HEK293 (cell line): ENCODE data around the gene SELENBP1.

Source experiments
- CTCF ChIA-PET: fragments of 350-600 bp; formaldehyde crosslinking; extraction: SDS; loops from one replicate; lab custom pipeline; 2021; ENCODE audit warnings: antibody characterized with exemption; lab: Yijun Ruan, JAX
- POLR2A ChIA-PET: fragments of 300-600 bp; formaldehyde crosslinking; extraction: SDS; loops from one replicate; lab custom pipeline; 2020; ENCODE audit warnings: antibody characterized with exemption, inconsistent platforms; lab: Yijun Ruan, JAX
- H3K27ac ChIP-seq: fragments of 200-500 bp; sonication (Bioruptor generic); 2 replicates; pipeline ENCODE4 v1.5.1; 2014; ENCODE audit warnings: low read depth, low read length, control low read depth, inconsistent platforms; ENCODE audit errors: extremely low read depth
- H3K36me3 ChIP-seq, 2 experiments: fragments of 200-500 bp in 1 of 2; sonication (Bioruptor generic) in 1 of 2; 1 replicate in 1 of 2; 2 replicates in 1 of 2; pipeline ENCODE4 v1.5.1; 2014 to 2017; ENCODE audit warnings: inconsistent platforms in 2 of 2, low read length in 2 of 2; ENCODE audit not compliant: control insufficient read depth in 2 of 2, insufficient read depth in 1 of 2
- H3K4me1 ChIP-seq: fragments of 200-500 bp; sonication (Bioruptor generic); 2 replicates; pipeline ENCODE4 v1.5.1; 2014; ENCODE audit warnings: mild to moderate bottlenecking, low read length, inconsistent platforms; ENCODE audit not compliant: control insufficient read depth, insufficient read depth
- H3K4me3 ChIP-seq: 2 replicates; pipeline ENCODE4 v1.5.1; 2011; ENCODE audit warnings: low read depth, mild to moderate bottlenecking, control low read depth, low read length, moderate library complexity
- H3K9me3 ChIP-seq: fragments of 200-500 bp; sonication (Bioruptor generic); 2 replicates; pipeline ENCODE4 v1.5.1; 2014; ENCODE audit warnings: low read depth, low read length, inconsistent platforms; ENCODE audit not compliant: control insufficient read depth, insufficient read depth
- BCL11B ChIP-seq: fragments of 450-650 bp; formaldehyde crosslinking; IDR thresholded peaks from 2 replicates; pipeline ENCODE4 v1.5.1; 2016; ENCODE audit warnings: low read depth, missing biosample characterization, missing genetic modification characterization
- PBX3 ChIP-seq: sonication (generic); formaldehyde crosslinking; IDR thresholded peaks from 2 replicates; pipeline ENCODE4 v1.8.1; 2022; ENCODE audit warnings: mild to moderate bottlenecking, moderate library complexity, missing genetic modification reagents
- PRDM10 ChIP-seq: fragments of 450-650 bp; formaldehyde crosslinking; IDR thresholded peaks from 2 replicates; pipeline ENCODE4 v1.5.1; 2016; ENCODE audit warnings: missing biosample characterization, missing genetic modification characterization
- REPIN1 ChIP-seq: fragments of 450-650 bp; formaldehyde crosslinking; IDR thresholded peaks from 2 replicates; pipeline ENCODE4 v1.5.1; 2017; ENCODE audit warnings: missing biosample characterization, missing genetic modification characterization, low read depth
- SETDB1 ChIP-seq: IDR thresholded peaks from one replicate; pipeline ENCODE4 v1.6.1; 2017; ENCODE audit warnings: mild to moderate bottlenecking, low read length, moderate library complexity, mixed read lengths; ENCODE audit not compliant: insufficient read length
- ZBTB17 ChIP-seq: fragments of 450-650 bp; formaldehyde crosslinking; IDR thresholded peaks from 2 replicates; pipeline ENCODE4 v1.5.1; 2016; ENCODE audit warnings: missing biosample characterization, missing genetic modification characterization
- ZNF112 ChIP-seq: fragments of 450-650 bp; formaldehyde crosslinking; IDR thresholded peaks from 2 replicates; pipeline ENCODE4 v1.5.0; 2017; ENCODE audit warnings: missing biosample characterization, missing genetic modification characterization
- ZNF175 ChIP-seq: fragments of 450-650 bp; formaldehyde crosslinking; IDR thresholded peaks from 2 replicates; pipeline ENCODE4 v1.5.1; 2016; ENCODE audit warnings: missing biosample characterization, missing genetic modification characterization
- ZNF19 ChIP-seq: fragments of 450-650 bp; formaldehyde crosslinking; IDR thresholded peaks from 2 replicates; pipeline ENCODE4; 2016; ENCODE audit warnings: missing biosample characterization, missing genetic modification characterization, low read depth
- ZNF211 ChIP-seq: fragments of 450-650 bp; formaldehyde crosslinking; IDR thresholded peaks from 2 replicates; pipeline ENCODE4 v1.5.1; 2016; ENCODE audit warnings: low read depth, missing biosample characterization, missing genetic modification characterization
- ZNF23 ChIP-seq: fragments of 450-650 bp; formaldehyde crosslinking; IDR thresholded peaks from 2 replicates; pipeline ENCODE4 v1.5.1; 2016; ENCODE audit warnings: missing biosample characterization, missing genetic modification characterization, borderline replicate concordance
- ZNF335 ChIP-seq: fragments of 450-650 bp; formaldehyde crosslinking; conservative IDR thresholded peaks from 2 replicates; pipeline ENCODE4 v1.5.1; 2016; ENCODE audit warnings: missing biosample characterization, missing genetic modification characterization
- ZNF341 ChIP-seq: fragments of 450-650 bp; formaldehyde crosslinking; IDR thresholded peaks from 2 replicates; pipeline ENCODE4; 2016; ENCODE audit warnings: low read depth, missing biosample characterization, missing genetic modification characterization
- ZNF354C ChIP-seq: fragments of 450-650 bp; formaldehyde crosslinking; IDR thresholded peaks from 2 replicates; pipeline ENCODE4 v1.5.1; 2016; ENCODE audit warnings: missing biosample characterization, missing genetic modification characterization, low read depth, borderline replicate concordance
- ZNF391 ChIP-seq: fragments of 450-650 bp; formaldehyde crosslinking; IDR thresholded peaks from 2 replicates; pipeline ENCODE4 v1.5.1; 2016; ENCODE audit warnings: low read depth, missing biosample characterization, missing genetic modification characterization, borderline replicate concordance
- ZNF501 ChIP-seq: fragments of 450-650 bp; formaldehyde crosslinking; IDR thresholded peaks from 2 replicates; pipeline ENCODE4 v1.5.1; 2016; ENCODE audit warnings: missing biosample characterization, missing genetic modification characterization
- ZNF514 ChIP-seq: fragments of 450-650 bp; formaldehyde crosslinking; IDR thresholded peaks from 2 replicates; pipeline ENCODE4 v1.5.1; 2016; ENCODE audit warnings: missing biosample characterization, missing genetic modification characterization
- ZNF600 ChIP-seq: fragments of 450-650 bp; formaldehyde crosslinking; IDR thresholded peaks from 2 replicates; pipeline ENCODE4 v1.5.1; 2016; ENCODE audit warnings: missing biosample characterization, missing genetic modification characterization
- ZNF610 ChIP-seq: fragments of 450-650 bp; formaldehyde crosslinking; IDR thresholded peaks from 2 replicates; pipeline ENCODE4 v1.5.1; 2016; ENCODE audit warnings: missing biosample characterization, missing genetic modification characterization, borderline replicate concordance
- ZNF660 ChIP-seq: fragments of 450-650 bp; IDR thresholded peaks from 2 replicates; pipeline ENCODE4 v1.5.1; 2018; ENCODE audit warnings: missing biosample characterization, mild to moderate bottlenecking, missing genetic modification characterization
- ZNF677 ChIP-seq: fragments of 450-650 bp; IDR thresholded peaks from 2 replicates; pipeline ENCODE4 v1.5.0; 2018; ENCODE audit warnings: missing biosample characterization, mild to moderate bottlenecking, missing genetic modification characterization, moderate library complexity
- ZSCAN18 ChIP-seq: fragments of 450-650 bp; formaldehyde crosslinking; IDR thresholded peaks from 2 replicates; pipeline ENCODE4 v1.5.1; 2016; ENCODE audit warnings: missing biosample characterization, missing genetic modification characterization

Gene SELENBP1

GRCh38 chr1:151334822-151335221 lies 37.7 kb downstream of the SELENBP1 start:
- POLR2A ChIA-PET = no interaction called here

GRCh38 chr1:151327903-151328674 lies 44.4 kb downstream of the SELENBP1 start:
- Histone ChIP-seq H3K27ac (peak overlapping the region; percentile 85), H3K4me1 (peaks cover 3% of the 10 kb centered on the region; the same call in 1 of the 2 replicates), H3K36me3 (peaks cover 0 to 28% of the 10 kb centered on the region in 2 experiments; a peak in 2 of 3 replicates), H3K4me3 (peak overlapping the region; percentile 33), H3K9me3 (no peaks in the 10 kb centered on the region)
- CTCF ChIA-PET = interaction anchor here (1.2 to 7.4 kb wide), 4 partner anchors 12 to 46 kb away, joined by 3 to 63 read pairs (median 16); partner anchors contain the start of gene ZNF687
- POLR2A ChIA-PET = interaction anchor here (0.8 to 7.8 kb wide), 16 partner anchors 9 to 244 kb away, joined by 3 to 56 read pairs (median 8); partner anchors contain the start of genes PSMB4, SELENBP1, TUFT1 and VPS72
- TF ChIP-seq ZBTB17 (tag by site-specific recombination) (no peak), BCL11B (tag by site-specific recombination) (no peak), ZNF354C (tag by site-specific recombination) (no peak), ZNF610 (tag by site-specific recombination) (no peak), ZNF501 (0 out of 2 replicates have a peak, but pooled peaks have one; percentile 34), ZNF600 (tag by site-specific recombination) (peak; percentile 40; the same call in 1 of the 2 replicates), REPIN1 (tag by site-specific recombination) (0 out of 2 replicates have a peak, but pooled peaks have one; percentile 35), ZNF677 (tag by site-specific recombination) (no peak), ZNF660 (tag by site-specific recombination) (peak; percentile 24; the same call in 1 of the 2 replicates), ZNF211 (no peak), ZNF112 (tag by site-specific recombination) (no peak), ZNF391 (0 out of 2 replicates have a peak, but pooled peaks have one; percentile 15), SETDB1 (no peak), ZNF23 (tag by site-specific recombination) (no peak), ZNF19 (tag by site-specific recombination) (no peak), ZNF175 (tag by site-specific recombination) (no peak), PBX3 (CRISPR knock-in tag) (no peak), ZNF335 (peak; percentile 68; the same call in 1 of the 2 replicates), ZNF514 (tag by site-specific recombination) (no peak), ZSCAN18 (0 out of 2 replicates have a peak, but pooled peaks have one; percentile 25), ZNF341 (0 out of 2 replicates have a peak, but pooled peaks have one; percentile 25)

More at GRCh38 chr1:151334822-151335221, 37.7 kb downstream of the SELENBP1 start:
- CTCF ChIA-PET = interaction anchor here (0.6 kb wide), 1 partner anchor 96 kb away, joined by 3 read pairs; no protein-coding TSS in a partner anchor
- H3K27ac ChIP-seq = no peak overlapping the region
- no peaks in the 10 kb centered on the region for H3K36me3 ChIP-seq
- TF ChIP-seq PRDM10 (tag by site-specific recombination) (peak; percentile 66; the same call in 1 of the 2 replicates), ZNF335 (no peak)
- H3K9me3 ChIP-seq = no peaks in the 10 kb centered on the region
- no peak overlapping the region for H3K4me3 ChIP-seq
- H3K4me1 ChIP-seq = no peaks in the 10 kb centered on the region
